KBM-7 (cell line): Measurements from ENCODE around the gene SCP2.
"Not testable (repeated sequence)": the region's sequence is repeated elsewhere in the genome, so short reads cannot be mapped to it uniquely, and the experiment has no call there.

ENCODE experiments used
- DNase-seq: peaks from one replicate; pipeline ENCODE4 v3.0.0-alpha.2; 2015
- in situ Hi-C: fragments of 300-500 bp; cut with MboI; formaldehyde crosslinking; loops from 2 replicates; pipeline ENCODE4 v1.14.3; 2020; ENCODE audit warnings: low sequenced_read_pairs, low pct_unique_long_range_greater_than_20kb, mixed read lengths

Gene SCP2

GRCh38 chr1:52915855-52916220, 11.2 kb upstream of the SCP2 start:
- DNase-seq, result no peak
- in situ Hi-C loops, result no loop called here

DNA sequence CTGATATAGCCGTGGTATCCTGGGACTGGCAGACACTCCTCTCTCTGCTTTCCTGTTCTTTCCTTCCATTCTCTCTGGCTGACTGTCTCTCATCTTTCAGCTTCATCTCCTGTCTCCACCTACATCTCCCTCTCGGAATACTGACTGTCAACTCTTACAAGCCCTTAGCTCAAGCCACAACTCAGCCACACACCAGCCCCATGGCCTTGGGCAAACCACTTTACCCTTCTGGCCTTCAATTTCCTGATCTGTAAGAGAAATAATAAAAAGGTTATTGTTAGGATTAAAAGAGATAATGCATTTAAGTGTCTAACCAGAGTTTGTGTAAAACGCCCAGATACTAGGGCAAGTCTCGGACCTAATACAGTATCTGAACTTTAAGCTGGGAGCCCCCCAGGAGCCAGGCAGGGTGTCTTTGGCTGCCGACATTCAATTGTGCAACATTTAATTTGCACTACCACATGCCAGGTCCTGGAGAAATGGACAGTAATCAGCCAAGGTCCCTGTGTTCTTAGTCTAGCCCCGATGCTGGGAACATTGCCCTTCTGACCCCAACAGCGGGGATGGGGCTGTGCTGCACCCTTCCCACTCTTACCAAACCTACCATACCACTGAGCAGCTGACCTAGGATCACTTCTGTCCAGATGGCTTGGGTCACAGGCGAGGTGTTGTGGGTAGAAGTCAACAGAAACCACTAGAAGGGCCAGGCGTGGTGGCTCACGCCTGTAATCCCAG, 10.7 kb upstream of the SCP2 start:
- DNase-seq, result no peak
- in situ Hi-C loops, result no loop called here

DNA sequence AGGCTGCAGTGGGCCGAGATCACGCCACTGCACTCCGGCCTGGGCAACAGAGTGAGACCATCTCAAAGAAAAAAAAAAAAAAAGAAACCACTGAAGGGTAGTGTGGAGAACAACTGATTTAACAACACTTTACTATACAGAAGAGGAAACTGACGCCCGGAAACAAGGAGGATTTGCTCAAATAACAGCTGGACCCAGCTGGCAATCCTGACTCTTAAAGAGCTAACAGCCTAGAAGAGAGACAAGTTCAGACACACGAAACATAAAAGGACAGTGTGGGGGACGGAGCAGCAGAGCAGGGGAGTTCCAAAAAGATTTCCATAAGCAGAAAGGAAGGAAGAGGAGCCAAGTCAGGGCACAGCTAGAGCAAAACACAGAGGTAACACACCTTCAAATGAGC, 9.9 kb upstream of the SCP2 start:
- no peak for DNase-seq
- in situ Hi-C loops, result no loop called here

GRCh38 chr1:52917581-52917980, 9.5 kb upstream of the SCP2 start:
- in situ Hi-C loops, result no loop called here
- DNase-seq, result no peak

DNA sequence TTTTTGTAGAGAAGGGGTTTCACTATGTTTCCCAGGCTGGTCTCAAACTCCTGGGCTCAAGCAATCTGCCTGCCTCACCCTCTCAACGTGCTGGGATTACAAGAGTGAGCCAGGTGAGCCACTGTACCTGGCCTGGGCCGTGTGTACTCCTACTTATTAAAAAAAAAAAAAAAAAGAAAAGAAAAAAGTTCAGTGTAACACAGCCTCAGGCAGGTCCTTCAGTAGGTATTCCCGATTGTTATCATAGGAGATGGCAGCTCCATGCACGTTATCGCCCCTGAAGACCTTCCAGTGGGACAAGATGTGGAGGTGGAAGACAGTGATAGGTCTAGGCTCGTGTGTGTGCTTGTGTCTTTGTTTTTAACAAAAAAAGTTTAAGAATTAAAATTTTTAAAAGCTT, 8.9 kb upstream of the SCP2 start:
- no peak for DNase-seq
- in situ Hi-C loops, result no loop called here

- no peak for DNase-seq
- in situ Hi-C loops, result no loop called here
Measured at GRCh38 chr1:52919051-52919722, 7.9 kb upstream of the SCP2 start.

DNA sequence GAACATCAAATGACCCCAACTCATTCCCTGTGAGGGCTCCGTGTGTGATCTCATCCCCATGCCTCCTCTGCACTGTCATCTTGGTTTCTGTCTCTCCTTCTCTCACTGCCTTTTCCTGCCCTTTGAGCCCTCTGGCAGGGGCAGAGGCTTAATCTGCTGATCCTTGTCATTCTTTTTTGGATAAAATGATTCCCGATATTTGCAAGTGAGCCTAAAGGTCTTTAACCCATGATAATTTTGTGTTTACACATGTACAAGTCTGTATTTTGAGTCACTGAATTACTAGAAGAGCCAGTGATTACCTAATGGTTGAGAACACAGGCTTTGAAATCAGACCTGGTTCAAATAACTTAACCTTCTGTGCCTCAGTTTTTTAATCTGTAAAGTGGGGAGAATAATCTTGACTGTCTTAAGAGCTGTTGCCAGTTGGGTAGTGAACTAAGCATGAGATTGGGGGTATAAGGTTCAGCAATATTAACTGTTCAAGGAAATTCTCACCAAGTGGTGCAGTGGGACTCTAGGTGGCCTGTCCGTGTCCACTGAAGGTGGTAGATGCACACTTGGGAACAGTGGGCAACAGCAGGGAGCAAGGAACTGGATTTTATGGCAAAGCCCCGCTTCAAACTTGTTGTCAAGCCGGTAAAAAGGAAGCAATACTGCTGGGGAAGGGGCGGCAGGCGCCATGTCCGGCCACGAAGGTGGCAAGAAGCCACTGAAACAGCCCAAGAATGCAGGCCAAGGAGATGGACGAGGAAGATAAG, 7.2 kb upstream of the SCP2 start:
- in situ Hi-C loops, result no loop called here
- no peak for DNase-seq

DNA sequence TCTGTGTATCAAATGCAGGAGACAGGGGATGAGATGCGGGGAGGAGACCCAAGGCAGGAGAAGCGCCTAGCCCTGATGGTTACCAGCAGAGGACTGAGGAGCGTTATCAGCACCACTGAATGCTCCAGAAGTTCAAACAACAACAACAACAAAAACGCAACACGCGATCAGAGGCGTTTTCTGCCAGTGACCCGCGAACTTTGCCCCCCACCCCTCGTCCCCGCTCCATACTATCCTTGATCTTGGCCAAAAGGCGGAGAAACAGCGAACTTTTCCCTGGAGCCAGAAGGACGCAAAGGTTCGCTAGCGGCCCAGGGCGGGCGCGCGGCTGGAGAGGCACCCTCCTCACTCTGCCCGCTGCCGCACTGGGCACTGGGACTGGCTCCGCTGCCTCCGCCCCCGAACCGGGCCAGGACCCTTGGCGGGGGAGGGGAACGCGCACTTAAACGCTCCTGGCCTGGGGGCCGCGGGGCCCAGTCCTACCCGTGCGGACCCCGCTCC, 6.2 kb upstream of the SCP2 start:
- no peak for DNase-seq
- in situ Hi-C loops, result no loop called here

DNA sequence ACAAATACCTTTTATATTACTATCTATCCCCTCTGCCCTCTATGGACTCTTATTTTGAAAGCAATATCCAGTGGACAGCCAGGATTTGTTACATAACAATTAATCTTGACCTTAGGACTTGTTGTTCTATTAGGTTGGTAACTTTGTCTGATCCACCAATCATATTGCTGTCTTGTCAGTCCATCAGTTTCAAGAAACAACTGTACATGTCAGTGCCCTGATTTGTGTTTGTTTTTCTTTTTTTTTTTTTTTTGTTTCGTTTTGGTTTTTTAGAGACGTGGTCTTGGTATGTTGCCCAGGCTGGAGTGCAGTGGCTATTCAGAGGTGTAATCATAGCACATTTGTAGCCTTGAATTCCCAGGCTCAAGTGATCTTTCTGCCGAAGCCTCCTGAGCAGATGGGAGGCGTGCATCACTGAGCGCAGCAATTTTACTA, 1.5 kb upstream of the SCP2 start:
- in situ Hi-C loops, result no loop called here
- DNase-seq, result no peak

DNA sequence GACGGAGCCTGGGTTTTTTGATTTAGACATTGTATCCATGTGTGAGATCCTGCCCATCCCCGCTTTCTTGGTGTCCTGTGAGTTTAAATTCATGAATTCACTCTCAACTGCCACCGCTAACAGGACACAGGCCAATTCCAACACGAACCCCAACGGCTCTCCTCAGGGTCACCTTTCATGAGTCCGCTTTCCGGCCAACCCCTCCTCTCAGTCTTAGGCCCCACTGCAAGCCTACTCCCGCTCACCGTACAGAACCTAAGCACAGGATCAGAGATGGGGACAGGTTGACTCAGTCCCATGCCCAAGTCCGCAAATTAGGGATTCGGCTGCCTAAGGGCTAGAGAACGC, 238 bp upstream of the SCP2 start:
- no peak for DNase-seq
- in situ Hi-C loops, result no loop called here

DNA sequence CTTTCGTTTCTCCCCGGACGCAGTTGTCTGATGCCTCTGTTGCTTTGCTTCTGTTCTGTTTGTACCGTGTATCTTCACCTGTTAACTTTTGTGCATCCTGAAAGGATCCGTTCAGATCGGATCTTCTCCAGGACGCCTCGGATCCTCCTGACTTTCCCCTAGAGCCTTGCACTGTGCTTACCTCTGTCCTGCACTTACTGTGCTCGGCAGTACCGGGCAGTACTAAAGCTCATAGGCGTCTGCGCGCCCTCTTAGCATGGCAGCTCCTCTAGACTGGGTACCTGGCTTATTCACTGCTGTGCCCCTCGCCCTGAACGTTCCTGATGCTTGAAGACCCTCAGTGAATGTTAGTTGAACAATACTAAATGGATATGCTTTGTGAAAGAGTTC, 934 bp downstream of the SCP2 start:
- no peak for DNase-seq
- in situ Hi-C loops, result no loop called here

GRCh38 chr1:52929019-52929418, 1.9 kb downstream of the SCP2 start:
- no peak for DNase-seq
- in situ Hi-C loops, result no loop called here

- in situ Hi-C loops, result no loop called here
- no peak for DNase-seq
Measured at GRCh38 chr1:52937433-52938182, 10.5 kb downstream of the SCP2 start.

DNA sequence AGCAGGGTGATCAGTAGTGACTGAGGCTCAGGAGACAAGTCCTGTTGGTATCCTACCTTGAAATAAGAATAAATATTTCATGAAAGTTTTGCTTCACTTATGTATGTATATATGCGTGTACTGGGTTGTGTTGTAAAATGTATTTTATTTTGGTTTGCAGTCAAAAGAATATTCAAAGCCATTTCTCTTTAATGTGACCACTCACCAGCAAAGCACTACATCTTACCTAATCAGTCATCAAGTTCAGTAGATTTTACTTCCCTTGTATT, 11.0 kb downstream of the SCP2 start:
- in situ Hi-C loops, result no loop called here
- DNase-seq, result no peak

- no peak for DNase-seq
- in situ Hi-C loops, result no loop called here
Measured at GRCh38 chr1:52943876-52944416, 16.9 kb downstream of the SCP2 start.

DNA sequence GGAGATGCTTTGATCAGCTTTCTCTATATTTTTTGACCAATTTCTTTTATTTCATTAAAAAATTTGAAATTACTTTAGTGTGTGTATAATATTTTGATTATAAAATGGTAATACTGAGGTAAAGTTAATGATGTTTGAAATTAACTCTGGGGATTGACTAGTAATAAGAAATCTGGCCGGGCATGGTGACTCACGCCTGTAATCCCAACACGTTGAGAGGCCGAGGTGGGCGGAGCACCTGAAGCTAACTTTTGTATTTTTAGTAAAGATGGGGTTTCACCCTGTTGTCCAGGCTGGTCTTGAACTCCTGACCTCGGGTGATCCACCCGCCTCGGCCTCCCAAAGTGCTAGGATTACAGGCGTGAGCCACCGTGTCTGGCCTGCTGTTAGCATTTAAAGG, 17.5 kb downstream of the SCP2 start:
- DNase-seq, result no peak
- in situ Hi-C loops, result no loop called here

DNA sequence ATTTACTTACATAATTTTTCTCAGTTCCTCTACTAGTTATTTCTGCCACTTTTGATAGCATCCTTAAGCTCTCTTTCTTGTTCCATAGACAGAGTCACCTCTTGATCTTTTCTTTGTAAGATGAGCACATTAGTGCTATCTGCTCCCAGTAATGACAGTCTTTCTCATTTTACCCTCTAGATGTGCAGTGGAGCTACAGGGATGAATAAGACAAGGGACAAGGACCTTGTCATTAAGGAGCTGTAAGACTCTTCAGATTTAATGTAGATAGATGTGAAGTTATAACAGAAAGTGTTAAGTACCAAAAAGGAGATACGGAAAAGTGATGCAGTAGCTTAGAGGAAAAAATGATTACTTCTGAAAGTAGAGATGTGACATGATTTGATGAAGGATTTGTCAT, 20.4 kb downstream of the SCP2 start:
- no peak for DNase-seq
- in situ Hi-C loops, result no loop called here

- in situ Hi-C loops, DNase-seq: not testable (repeated sequence)
Measured at GRCh38 chr1:52949602-52950001, 22.5 kb downstream of the SCP2 start.

- in situ Hi-C loops, result no loop called here
Measured at GRCh38 chr1:52952112-52952511, 25.0 kb downstream of the SCP2 start.

More at GRCh38 chr1:52952112-52952511, 25.0 kb downstream of the SCP2 start:
- DNase-seq, result no peak
